ENCODE data around the gene TSC1.

TSC1 gene

GRCh38 chr9:132857616-132858342 lies 86.6 kb downstream of the TSC1 start:
- DNase-seq = no peak

- DNase-seq = no peak
Measured at GRCh38 chr9:132857031-132857430, 87.4 kb downstream of the TSC1 start.

GRCh38 chr9:132855904-132856303 lies 88.5 kb downstream of the TSC1 start:
- no peak for DNase-seq

DNA sequence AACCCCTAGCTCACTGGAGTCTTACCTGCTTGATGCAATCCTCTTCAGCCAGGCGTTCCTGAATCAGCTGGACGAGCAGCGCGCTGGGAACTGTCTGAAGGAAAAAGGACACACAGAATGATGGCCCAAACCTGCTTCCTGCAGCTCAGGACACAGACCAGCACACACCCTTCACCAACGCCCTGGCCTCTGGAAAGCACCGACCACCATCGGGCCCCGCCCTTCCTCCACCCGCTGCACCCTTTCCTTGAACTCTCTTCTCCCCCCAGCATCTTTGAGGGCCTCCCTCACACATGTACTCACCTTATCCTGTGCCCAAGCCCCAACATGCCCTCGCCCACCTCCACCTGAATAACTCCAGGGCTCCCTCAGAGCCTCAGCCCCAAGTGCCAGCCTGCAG lies 89.6 kb downstream of the TSC1 start:
- no peak for DNase-seq

DNA sequence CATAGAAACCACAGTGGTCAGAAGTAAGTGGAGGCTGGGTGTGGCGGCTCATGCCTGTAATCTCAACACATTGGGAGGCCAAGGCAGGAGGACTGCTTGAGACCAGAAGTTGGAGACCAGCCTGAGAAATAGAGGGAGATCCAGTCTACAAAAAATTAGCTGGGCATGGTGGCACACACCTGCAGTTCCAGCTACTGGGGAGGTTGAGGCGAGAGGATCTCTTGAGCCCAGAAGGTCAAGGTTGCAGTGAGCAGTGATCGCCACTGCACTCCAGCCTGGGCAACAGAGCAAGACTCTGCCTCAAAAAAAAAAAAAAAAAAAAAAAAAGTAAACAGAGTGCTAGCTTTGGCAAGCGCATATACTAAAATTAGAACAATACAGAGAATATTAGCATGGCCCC lies 90.9 kb downstream of the TSC1 start:
- DNase-seq = no peak

- DNase-seq = no peak
Measured at GRCh38 chr9:132849185-132849706, 95.2 kb downstream of the TSC1 start.

GRCh38 chr9:132846918-132847515 lies 97.4 kb downstream of the TSC1 start:
- DNase-seq = no peak

GRCh38 chr9:132846109-132846917 lies 98.1 kb downstream of the TSC1 start:
- no peak for DNase-seq

DNA sequence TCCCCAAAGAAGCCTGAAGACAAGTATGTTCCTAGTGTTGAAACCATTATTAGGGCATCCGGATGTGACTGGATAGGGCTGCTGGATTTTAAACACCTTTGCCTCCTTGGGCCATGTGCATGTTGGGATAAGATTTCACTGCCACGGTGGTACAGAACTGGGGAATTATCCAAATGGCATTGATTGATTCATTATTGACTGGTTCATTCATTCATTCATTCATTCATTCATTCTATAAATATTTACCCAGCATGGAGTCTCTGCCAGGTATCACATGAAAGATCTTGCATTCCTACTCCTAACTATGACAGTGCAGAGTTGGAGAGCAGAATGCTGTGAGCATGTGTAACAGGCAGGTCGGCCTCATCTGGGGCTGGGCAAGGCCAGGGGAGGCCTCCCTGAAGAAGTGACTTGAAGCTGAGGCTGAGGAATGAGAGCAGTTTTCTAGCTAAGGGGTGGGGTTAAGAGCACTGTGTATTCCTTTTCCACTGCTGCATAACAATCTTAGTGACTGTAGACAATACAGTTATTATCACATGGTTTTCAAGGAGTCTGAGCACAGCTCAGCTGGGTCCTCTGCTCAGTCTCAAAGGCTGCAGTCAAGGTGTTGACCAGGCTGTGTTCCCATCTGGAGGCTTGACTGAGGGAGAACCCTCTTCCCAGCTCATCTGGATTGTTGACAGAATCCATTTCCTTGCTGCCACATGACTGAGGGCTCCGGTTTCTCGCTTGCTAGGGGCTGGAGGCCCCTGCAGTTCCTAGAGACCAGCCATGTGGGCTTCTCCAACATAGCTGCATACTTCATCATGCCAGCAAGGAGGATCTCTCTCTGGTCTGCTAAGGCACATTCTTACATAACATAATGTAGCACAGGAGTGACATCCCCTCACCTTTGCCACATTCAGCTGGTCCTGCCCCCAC lies 102.0 kb downstream of the TSC1 start:
- no peak for DNase-seq

Data from NK-92 treated with Interleukin-12 subunit alpha and Interleukin-12 subunit beta, amount 100 ng/mL, for 24 hours (cell line).